RWPE2 (cell line): ENCODE measurements around the gene SOAT2.

Experiments
- ATAC-seq: fragments of 200-7000 bp; cut with Tn5 transposase; 3 replicates; pipeline ENCODE4 v1.9.1; 2021; ENCODE audit warnings: low read depth
- DNase-seq: peaks from one replicate; pipeline ENCODE4 v3.0.0-alpha.2; 2020; ENCODE audit warnings: low spot score
- H3K27ac ChIP-seq: fragments of 450-650 bp; 2 replicates; pipeline ENCODE4 v1.5.1; 2017; ENCODE audit warnings: mild to moderate bottlenecking; ENCODE audit not compliant: poor library complexity, severe bottlenecking
- H3K27me3 ChIP-seq: fragments of 250-450 bp; sonication (Bioruptor Pico); 2 replicates; pipeline ENCODE4 v1.5.1; 2021; ENCODE audit warnings: mild to moderate bottlenecking, moderate library complexity; ENCODE audit not compliant: insufficient read depth, poor library complexity, severe bottlenecking
- H3K36me3 ChIP-seq: fragments of 250-450 bp; sonication (Bioruptor Pico); 2 replicates; pipeline ENCODE4 v1.5.1; 2020; ENCODE audit warnings: low read depth, mild to moderate bottlenecking, moderate library complexity
- H3K4me1 ChIP-seq: fragments of 250-450 bp; sonication (Bioruptor Pico); 2 replicates; pipeline ENCODE4 v1.5.1; 2021; ENCODE audit warnings: mild to moderate bottlenecking, moderate library complexity; ENCODE audit not compliant: insufficient read depth, poor library complexity, severe bottlenecking
- H3K4me3 ChIP-seq: fragments of 250-450 bp; sonication (Bioruptor Pico); 2 replicates; pipeline ENCODE4 v1.5.1; 2021; ENCODE audit warnings: mild to moderate bottlenecking, moderate library complexity; ENCODE audit not compliant: severe bottlenecking
- H3K9me3 ChIP-seq: fragments of 250-450 bp; sonication (Bioruptor Pico); 2 replicates; pipeline ENCODE4 v1.5.1; 2021; ENCODE audit warnings: mild to moderate bottlenecking, moderate library complexity; ENCODE audit not compliant: severe bottlenecking
- TF ChIP-seq, protein P1 (sequence below): fragments of 450-650 bp; IDR thresholded peaks from one replicate; pipeline ENCODE4 v1.5.1; 2017; ENCODE audit warnings: mild to moderate bottlenecking, moderate library complexity; ENCODE audit not compliant: poor library complexity, severe bottlenecking

SOAT2 gene

DNA sequence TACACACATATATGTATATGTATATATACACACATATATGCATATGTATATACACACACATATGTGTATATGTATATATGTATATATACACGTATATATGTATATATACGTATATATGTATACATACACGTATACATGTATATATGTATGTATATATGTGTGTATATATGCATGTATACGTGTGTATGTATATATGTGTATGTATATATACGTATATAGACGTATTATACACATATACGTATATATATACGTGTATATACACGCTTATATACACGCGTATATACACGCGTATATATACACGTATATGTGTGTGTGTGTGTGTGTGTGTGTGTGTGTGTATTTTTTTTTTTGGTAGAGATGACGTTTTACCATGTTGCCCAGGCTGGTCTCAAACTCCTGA, 44.4 kb downstream of the SOAT2 start:
- TF ChIP-seq, protein P1, sequence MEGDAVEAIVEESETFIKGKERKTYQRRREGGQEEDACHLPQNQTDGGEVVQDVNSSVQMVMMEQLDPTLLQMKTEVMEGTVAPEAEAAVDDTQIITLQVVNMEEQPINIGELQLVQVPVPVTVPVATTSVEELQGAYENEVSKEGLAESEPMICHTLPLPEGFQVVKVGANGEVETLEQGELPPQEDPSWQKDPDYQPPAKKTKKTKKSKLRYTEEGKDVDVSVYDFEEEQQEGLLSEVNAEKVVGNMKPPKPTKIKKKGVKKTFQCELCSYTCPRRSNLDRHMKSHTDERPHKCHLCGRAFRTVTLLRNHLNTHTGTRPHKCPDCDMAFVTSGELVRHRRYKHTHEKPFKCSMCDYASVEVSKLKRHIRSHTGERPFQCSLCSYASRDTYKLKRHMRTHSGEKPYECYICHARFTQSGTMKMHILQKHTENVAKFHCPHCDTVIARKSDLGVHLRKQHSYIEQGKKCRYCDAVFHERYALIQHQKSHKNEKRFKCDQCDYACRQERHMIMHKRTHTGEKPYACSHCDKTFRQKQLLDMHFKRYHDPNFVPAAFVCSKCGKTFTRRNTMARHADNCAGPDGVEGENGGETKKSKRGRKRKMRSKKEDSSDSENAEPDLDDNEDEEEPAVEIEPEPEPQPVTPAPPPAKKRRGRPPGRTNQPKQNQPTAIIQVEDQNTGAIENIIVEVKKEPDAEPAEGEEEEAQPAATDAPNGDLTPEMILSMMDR, result no peak
- Histone ChIP-seq H3K4me1 (no peaks in the 10 kb centered on the region), H3K9me3 (no peaks in the 10 kb centered on the region), H3K36me3 (no peaks in the 10 kb centered on the region), H3K27me3 (no peaks in the 10 kb centered on the region), H3K27ac (no peak overlapping the region), H3K4me3 (no peak overlapping the region)
- DNase-seq (no peak), ATAC-seq (no peak)

DNA sequence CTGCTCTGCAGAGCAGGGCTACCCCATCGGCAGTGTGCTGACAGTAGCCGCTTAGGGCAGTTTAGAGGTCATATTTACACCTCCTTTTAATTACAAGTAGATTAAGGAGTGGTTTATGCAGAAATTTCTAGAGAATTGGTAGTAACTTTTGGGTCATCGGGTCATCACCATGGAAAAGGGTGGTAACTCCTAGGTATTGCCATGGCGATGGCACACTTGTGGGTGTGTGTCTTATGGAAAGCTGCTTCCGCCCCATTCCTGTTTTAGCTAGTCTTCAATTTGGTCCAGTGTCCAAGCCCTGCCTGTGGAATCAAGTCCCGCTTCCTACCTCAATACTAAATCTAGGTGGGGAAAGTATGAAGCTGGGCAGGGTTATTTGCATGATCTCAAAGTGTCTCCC, 47.8 kb downstream of the SOAT2 start:
- Histone ChIP-seq H3K27ac (no peak overlapping the region), H3K4me3 (no peak overlapping the region), H3K27me3 (no peaks in the 10 kb centered on the region), H3K36me3 (no peaks in the 10 kb centered on the region), H3K4me1 (no peaks in the 10 kb centered on the region), H3K9me3 (no peaks in the 10 kb centered on the region)
- ATAC-seq, result no peak
- DNase-seq, result no peak
- TF ChIP-seq, protein P1, result no peak

DNA sequence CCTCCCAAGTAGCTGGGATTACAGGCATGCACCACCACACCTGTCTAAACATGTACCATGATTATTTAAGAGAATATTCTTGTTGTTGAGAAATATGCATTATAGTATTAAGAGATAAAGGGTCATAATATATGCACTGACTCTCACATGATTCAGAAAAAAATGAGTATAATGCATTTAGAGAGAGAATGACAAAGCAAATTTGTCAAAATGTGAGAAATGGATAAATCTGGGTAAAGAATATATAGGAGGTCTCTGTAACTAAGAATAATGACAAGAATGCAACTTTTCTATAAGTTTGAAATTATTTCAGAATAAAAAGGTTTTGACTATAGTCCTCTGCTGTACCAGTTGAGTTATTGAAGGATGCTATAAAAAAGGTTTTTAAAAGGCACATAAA, 49.1 kb downstream of the SOAT2 start:
- ATAC-seq (no peak), DNase-seq (no peak)
- Histone ChIP-seq H3K4me1 (no peaks in the 10 kb centered on the region), H3K27ac (no peak overlapping the region), H3K27me3 (no peaks in the 10 kb centered on the region), H3K4me3 (no peak overlapping the region), H3K9me3 (no peaks in the 10 kb centered on the region), H3K36me3 (no peaks in the 10 kb centered on the region)
- TF ChIP-seq, protein P1, result no peak

DNA sequence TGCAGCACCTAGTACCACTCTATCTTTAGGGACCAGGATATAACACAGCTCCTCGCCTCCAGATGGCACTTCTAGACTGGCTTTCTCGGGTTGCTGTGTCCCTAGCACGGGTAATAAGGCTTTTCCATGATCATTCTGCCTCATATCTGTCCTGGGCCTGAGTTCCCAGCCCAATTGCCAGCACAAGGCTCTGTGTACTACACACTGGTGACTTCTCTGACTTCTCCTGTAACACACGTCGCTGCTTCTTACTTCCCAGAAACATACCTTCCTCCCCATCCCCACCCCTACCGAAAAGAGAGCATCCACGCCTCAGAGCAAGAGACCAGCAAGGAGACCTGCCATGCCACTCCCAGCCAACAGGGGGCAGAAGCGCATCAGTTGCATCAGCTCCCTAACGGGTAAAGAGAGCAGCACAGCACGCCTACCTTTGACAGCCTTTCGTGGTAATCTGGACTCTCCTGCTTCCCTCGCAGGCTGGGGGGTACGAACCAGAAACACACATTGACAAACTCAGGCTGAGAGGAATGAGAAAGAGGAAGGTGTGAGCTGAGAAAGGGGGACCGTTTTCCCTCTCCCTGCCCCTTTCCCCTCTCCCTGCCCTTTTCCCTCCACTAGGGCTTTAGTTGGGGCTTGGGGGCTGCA, 56.0 kb downstream of the SOAT2 start:
- no peaks in the 10 kb centered on the region for H3K4me1 ChIP-seq
- ATAC-seq (peak; percentile 76), DNase-seq (no peak)
- H3K36me3 ChIP-seq, result no peaks in the 10 kb centered on the region
- no peak overlapping the region for H3K27ac ChIP-seq
- no peaks in the 10 kb centered on the region for H3K9me3 ChIP-seq
- TF ChIP-seq, protein P1, result peak; percentile 85
- no peak overlapping the region for H3K4me3 ChIP-seq
- H3K27me3 ChIP-seq, result no peaks in the 10 kb centered on the region

DNA sequence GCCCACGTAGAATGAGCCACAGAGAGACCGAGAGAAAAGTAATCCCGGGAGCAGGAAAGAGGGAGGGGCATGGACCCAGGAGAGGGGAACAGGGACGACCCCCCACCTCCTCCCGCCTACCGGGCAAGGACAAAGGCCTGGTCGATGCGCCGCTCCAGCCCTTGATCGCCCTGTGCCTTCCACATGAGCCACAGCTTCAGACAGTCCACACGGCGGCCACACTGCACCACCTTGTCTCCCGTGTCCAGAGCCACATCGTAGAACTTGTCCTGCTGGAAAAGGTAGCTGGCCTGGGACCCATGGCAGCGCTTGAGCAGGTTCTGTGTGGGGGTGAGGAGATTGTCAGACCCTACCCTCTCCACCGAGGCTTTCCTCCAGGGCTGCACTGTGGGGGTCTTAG, 56.7 kb downstream of the SOAT2 start:
- no peak for ATAC-seq
- DNase-seq, result no peak
- Histone ChIP-seq H3K27ac (no peak overlapping the region), H3K36me3 (no peaks in the 10 kb centered on the region), H3K27me3 (no peaks in the 10 kb centered on the region), H3K4me1 (no peaks in the 10 kb centered on the region), H3K4me3 (no peak overlapping the region), H3K9me3 (no peaks in the 10 kb centered on the region)
- TF ChIP-seq, protein P1, result no peak
